HG02763 (cell line): ENCODE results near the gene MRPS25.
A peak's percentile ranks its signal among the peaks of the same experiment; 100 is the strongest.

Source experiments
- ATAC-seq: cut with Tn5 transposase; IDR thresholded peaks from one replicate; pipeline ENCODE4 v1.9.1; 2021; ENCODE audit warnings: mild to moderate bottlenecking, moderate library complexity; ENCODE audit not compliant: unreplicated experiment

The MRPS25 gene

DNA sequence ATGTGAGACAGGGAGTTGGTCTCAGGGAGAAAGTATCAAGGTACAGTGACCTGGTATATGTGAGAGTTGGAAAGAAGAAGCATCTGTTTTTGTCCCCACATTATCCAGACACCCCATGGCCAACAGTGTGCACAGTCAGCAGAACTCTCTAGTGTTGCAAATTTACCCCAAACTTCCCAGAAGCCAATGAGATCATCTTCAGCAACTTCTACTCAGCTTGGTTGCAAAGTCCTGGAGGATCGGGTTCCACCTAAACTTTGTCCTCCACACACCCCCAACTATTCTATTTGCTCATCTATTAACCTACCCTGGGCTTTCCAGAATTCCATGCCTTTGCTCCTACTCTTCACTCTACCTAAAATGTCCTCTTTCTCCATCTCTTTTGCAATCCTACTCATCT lies 18.1 kb upstream of the MRPS25 start:
- ATAC-seq, result no peak

DNA sequence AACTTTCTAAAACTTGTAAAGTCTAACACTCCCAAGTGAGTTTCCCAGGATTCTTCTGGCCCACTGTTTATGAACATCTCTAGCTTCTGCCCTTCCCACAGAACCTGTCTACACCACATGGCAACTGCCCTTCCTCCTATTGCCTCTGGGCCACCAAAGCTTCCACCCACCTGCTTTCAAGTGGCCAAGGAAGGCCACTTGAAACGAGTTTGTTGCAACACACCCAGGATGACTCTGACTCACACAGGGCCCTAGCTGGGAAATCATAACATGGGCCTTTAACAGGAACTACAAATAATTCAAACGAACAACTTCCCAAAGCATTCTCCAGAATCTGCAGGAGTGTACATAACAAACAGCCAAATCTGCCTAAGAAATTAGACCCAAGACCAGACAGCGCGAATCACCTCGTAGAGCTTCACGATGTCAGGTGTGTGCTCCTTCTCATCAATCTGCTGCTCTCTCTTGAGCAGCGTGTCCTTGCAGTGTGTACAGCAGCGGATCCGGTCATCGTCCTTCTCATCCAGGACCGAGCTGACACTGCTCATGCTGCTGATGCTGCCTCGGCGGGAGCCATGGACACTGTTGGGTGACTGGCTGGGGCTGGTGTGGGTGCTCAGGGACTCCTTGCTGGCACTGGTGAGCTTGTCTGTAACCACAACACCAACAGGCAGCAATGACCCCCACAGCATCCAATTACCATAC lies 17.0 kb upstream of the MRPS25 start:
- no peak for ATAC-seq

DNA sequence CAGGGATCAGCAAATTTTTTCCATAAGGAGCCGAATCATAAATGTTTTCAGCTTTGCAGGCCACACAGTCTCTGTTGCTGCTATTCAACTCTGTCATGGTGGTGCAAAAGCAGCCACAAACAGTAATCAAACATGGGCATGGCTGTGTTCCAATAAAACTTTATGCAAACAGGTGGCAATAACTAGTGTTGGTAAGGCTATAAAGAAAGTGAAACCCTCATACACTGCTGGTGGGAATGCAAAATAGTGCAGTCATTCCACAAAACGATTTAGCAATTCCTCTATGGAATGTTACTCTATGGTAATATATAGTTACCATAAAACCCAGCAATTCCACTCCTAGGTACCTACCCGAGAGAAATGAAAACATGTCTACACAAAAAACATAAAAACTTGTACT lies 14.0 kb upstream of the MRPS25 start:
- ATAC-seq, result no peak

DNA sequence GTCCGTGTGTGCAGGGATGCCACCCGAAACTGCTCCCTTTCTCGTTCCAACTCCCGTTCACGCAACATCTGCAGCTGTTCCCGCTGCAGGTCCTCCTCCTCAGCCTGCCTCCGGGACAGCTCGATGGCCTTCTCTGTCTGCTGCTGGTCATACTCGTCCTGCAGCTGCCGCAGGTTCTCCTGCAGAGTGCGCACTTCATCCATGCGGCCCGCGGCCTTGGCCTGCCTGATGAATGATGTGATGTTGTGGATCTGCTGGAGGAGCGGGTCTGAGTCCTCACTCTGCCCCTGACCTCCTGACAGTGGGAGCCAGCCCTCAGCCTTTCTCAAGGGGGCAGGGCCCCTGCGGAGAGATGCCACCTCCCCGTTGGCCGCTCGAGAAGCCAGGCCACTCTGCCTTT lies 9.4 kb upstream of the MRPS25 start:
- no peak for ATAC-seq

DNA sequence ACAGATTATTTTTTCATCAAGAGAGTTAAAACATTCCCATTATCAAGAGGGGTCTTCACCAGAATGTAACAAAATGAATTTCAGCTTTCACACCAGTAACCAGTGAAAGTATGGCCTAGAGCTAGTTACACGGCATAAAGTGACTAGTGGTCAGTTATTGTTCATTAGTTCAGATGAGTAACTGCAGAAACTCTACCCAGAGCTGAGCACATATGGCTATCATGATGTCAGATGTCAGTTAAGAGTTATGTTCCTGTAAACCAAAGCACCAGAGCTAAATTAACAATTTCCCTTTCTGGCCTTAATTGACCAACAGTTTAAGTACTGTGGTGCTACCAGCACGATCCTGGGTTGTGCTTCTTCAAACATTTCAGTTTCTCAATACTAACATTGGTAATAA lies 6.6 kb upstream of the MRPS25 start:
- ATAC-seq, result no peak

DNA sequence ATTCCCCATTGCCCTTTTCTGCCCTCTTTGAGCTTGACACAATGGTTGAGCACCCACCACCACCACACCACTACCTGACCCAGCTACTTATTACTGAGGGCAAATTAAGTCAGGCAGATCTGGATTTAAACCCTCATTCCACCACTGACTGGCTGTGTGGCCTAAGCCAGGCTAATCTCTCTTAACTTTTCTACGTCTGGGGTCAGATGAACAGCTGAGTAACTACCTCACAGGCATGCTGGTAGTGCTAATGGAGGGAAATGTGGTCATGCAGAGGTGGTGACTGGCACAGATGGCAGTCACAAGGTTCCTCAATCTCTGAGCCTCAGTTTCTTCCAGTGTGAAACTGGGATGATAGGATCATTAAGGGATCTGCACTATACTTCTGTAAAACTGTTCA lies 4.3 kb upstream of the MRPS25 start:
- no peak for ATAC-seq

DNA sequence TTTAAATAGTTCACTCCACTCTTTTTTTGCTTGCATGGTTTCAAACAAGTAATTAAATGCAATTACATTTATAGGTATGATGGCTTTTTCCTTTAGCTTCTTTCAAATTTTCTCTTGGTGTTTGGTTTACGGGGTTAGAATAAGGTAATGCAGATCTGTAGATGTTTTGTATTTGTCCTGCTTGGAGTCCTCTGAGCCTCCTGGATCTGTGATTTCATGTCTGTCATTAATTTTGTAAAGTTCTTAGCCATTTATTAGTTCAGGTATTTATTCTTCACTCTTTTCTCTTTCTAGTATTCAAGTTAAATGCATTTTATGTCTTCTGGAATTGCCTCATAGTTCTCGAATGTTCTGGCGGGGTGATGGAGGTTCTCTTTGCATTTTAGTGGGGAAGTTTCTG lies 1.4 kb upstream of the MRPS25 start:
- ATAC-seq, result no peak

DNA sequence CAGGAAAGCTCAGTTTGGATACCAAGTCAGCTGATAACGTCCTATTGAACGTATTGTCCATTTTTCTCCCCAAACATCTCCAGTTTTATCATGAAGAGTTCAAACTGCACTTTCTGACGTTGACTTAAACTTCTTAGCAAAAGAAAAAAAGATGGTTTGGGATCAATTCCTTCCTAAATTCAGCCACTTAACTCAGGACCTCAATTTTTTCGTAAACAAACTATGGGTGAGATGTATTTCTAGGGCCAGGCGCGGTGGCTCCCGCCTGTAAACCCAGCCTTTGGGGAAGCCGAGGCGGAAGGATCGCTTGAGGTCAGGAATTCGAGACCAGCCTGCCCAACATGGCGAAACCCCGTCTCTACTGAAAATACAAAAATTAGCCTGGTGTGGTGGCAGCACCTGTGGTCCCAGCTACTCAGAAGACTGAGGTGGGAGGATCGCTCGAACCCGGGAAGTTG lies 464 bp upstream of the MRPS25 start:
- no peak for ATAC-seq

DNA sequence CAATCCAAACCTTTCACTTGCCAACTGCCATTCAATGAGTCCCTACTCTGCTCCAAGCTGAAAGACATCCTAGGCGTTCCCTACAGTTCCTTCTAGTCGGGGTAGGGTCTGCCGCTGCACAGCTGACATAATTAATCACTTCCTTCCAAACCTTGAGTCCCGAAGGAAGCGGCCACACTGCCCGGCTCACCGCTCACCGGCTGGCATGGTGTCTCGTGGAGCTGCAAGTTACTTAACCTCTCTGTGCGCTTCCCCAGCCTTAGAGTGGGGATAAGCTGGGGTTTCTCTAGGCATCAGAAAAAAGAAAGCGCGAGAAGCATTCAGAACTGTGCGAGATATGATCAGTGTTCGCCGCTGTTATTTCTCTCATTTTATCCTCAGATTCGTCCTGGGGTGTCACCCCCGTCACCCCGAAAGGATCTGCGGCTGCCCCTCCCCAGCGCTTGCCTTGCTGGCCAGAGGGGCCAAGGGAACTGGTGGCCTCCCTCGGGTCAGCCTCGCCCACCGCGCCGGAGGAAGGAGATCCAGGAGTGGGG lies 748 bp downstream of the MRPS25 start:
- ATAC-seq, result peak; percentile 8

DNA sequence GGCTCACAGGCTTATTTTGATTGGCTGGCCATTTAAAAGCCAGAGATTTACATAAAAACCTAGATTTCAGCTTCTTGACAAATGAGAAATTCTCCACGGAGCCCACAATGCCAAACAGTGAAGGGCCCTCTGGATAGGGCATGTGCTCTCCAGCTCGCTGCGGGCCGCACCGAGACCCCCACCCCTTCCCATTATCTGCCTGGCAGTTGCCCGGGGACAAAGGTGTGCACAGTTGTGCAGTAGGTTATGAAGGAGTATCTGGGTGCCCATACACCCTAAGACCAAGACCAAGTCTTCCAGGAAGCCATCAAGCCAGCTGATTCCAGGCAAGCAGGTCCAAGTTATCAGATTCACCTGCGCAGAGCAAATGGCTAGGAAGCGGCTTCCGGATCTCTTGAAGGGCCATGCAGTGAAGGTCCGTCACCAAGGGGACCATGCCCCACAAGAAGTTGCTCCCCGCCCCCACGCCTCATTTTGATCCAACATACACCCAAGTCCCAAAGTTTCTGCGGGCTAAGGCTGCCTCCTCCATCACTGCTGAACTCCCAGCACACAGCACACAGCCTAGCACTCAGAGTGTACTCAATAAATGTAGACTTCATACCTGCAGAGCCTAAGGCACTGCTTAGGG lies 1.3 kb downstream of the MRPS25 start:
- ATAC-seq, result no peak

DNA sequence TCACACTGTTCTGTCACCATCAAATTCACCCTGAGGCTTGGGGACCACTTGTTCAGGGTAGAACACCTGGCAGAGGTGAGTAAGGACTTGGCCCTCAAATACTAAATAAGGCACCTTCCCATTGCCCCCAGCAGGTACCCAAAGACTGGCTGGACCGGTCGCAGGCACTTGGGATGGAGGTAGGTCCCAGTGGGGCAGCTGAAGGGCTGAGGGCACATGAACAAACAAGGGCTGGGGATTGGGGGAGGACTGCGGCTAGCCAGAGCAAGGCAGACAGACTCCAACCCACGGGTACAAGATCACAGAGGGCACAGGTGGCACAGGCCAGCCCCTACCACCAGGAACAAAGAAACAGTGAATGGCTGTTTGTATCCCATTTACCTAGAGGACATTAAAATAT lies 1.9 kb downstream of the MRPS25 start:
- ATAC-seq, result no peak

DNA sequence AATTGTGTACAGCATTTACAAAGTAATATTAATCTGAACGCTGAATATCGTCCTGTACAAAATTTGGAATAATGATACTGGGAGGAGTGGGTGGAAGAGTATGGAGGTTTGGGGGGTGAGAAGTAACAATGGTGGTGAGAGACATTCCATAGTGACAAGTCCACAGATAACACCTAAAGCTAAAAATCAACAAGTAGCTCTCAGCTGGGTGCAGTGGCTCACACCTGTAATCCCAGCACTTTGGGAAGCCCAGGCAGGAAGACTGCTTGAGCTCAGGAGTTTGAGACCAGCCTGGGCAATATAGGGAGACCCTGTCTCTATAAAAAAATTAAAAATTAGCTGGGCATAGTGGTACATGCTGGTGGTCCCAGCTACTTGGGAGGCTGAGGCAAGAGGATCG lies 5.1 kb downstream of the MRPS25 start:
- ATAC-seq, result no peak

DNA sequence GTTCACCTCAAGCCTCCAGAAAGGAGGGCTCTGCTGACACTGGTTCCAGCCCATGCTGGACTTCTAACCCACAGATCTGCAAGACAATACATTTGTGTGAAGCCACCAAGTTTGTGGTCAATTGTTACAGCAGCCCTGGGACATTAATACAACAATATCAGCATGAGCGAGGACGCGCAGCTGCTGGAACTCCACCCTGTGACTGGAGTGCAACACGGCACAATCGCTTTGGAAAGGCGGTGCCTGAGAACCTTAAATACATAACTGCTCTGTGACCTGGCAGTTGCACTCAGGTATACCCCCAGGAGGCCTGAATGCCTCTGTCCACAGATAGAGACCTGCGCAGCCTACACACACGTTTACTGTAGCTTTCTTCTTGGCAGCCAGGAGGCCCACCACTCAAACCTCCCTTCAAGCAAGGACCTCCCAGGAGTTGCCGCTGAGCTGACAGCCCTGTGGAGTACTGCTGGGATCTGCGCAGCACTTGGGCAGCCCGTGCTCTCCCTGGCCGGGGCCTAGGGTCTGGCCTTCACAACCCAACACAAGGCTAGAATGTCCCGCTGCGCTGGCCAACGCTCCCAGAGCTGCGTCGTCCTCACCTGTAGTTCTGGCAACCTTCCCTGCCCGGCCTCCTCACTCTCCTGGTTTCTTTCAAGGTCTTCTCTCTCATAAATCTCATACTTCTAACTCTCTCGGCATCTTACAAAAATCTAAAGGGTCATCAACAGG lies 8.3 kb downstream of the MRPS25 start:
- ATAC-seq, result no peak

DNA sequence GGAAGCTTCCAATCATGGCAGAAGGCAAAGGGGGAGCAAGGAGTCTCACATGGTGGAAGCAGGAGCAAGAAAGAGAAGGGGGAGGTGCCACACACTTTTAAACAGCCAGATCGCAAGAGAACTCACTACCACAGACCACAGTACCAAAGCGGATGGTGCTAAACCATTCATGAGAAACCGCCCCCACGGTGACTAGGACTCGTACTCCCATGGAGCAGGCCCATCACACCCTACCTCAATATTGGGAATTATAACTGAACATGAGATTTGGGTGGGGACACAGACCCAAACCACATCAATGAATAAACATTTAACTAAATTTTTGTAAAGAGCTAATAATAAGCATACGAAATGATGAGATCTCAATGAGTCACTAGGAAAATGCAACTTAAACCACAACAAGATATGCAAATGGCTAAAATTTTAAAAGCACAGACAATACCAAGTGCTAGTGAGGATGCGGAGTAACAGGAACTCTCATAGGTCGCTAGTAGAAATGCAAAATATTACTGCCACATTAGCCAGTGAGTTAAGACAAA lies 10.0 kb downstream of the MRPS25 start:
- ATAC-seq, result no peak

DNA sequence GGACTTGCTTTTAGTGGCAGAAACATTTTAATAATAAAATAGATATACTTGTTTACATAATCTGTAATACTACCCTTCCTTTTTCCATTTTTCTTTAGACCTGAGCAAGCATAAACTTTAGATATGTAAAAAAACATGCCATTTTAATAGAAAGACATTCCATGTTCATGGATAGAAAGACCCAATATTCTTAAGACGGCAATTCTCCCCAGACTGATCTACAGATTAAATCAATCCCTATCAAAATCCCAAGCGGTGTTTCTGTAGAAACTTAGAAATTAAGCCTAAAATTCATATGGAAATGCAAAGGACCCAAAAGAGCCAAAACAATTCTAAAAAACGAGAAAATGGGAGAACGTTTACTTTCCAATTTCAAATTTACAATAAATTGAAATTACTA lies 11.6 kb downstream of the MRPS25 start:
- ATAC-seq, result no peak

DNA sequence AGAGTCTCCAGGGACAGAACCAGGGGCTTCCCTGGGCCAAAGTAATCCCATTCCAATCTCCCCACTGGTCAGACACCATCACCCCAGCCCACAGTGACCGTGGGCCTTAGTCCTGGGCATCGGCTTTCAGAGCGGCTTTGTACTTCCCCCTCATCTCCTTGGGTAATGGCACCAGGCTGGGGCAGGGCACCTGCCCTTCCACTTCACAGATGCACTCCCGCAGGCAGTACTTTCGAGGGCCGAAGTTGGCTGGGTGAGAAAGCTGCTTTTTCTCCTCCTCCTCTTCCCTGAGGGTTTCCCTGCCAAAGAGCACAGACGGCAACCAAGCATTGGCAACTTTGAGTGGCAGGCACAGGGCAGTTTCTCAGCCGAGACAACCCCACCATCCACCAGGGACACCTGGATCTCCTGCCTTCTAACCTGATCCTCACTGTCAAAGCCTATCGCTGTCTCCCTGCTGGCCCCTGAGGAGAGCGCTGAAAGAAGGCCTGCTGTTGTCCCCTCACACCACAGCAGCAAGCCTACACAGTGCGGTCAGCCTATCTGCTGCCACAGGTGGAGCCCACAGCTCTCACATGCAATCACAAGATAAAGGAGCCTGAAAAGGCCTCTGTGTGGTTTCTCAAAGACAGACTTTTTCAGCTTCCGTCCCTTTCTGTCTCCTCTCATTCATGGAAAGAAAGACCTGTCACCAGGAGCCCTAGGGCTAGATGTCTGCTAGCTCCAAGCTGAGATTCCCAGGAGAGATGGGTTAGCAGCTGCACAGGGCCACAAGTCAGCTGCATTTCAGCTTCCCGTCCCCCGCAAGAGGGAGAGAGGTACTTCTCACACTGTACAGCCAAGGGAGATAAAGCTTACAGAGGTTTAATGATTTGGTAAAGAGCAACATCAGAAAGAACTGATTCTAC lies 12.5 kb downstream of the MRPS25 start:
- no peak for ATAC-seq

DNA sequence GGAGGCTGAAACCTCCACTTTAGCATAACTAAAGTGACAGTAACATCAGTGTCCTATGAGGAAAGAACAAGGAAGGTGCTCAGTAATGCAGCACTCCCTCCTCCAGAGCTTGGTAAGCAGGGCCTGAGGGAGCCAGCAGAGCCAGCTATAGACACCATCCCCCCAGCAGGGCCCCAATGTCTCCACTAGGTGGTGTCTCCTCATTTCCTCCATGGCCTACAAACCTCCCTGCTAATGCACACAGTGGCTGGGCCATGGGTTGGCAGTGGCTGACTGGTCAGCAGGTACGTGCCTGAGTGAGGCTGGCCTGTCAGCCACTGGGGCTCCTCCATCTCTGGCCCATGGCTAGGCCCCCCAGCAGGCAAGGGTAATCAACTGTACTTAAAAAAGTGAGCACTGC lies 13.6 kb downstream of the MRPS25 start:
- peak; percentile 43 for ATAC-seq

DNA sequence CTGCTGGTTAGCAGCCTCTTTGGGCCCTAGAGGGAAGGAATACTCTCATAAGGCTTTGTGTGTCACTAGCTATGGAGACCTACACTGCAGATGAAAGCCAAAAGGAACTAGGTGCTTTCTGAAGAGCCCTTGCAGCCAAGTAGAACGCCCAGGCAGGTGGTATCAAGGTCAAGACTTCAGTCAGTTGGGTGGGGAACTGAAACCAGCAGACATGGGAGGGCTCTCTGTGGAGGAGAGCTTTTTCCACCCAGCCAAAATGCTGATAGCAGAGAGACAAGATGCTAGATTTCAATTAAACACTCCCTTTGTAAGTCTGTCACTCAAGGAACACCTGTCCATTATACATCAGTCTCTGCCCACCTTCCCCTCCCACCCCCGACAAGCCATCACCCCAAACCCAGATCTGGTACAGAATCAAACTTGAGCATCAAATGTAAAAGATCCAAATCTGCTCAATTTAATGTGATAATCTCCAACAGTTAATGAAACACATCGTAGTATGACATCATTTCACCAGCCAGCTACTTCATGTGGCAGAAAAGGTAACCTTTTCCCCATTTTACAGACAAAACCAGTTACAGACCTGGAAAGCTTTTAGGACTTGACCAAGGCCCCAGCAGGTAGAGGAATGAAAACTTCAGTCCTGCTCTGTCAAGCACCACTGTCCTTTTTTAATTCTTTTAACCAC lies 14.6 kb downstream of the MRPS25 start:
- ATAC-seq, result peak; percentile 71

DNA sequence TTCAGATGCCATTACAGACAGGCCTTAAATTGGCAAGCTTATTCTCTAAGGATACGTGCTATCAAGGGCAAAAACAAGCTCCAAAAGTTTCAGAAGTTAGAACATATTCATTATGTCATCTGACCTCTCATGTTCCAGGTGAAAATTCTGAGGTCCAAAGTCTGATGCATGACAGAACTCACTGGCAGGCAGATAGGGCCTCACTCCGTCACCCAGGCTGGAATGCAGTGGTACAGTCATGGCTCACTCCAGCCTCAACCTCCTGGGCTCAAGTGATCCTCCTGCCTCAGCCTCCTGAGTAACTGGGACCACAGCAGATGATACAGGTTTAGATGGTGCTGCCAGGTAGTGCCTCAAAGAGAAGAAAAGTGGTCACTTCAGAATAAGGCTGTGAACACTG lies 15.5 kb downstream of the MRPS25 start:
- ATAC-seq, result no peak

DNA sequence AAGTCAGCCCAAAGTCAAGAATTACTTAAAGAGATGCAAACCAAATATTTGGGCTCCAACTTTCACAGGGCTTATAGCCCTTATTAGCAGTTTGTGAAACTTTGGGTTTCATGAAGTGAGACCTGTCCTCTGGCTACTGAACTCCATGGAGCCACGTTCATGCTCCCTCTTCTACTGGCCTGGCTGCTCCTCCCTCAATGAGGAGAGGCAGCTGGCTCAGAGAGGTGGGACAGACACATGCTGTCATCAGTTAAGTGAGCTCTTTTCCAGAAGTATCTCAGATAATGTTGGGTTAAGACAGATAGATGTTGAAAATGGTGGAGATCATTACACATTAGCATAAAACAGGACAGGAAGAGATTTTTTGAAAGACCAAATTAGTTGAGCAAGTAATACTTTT lies 19.4 kb downstream of the MRPS25 start:
- no peak for ATAC-seq
